Endothelial cell of hepatic sinusoid (primary cell): ENCODE results near the gene ZFP1.

Source experiments
- in situ Hi-C: cut with HindIII; loops from 2 replicates; pipeline ENCODE4 v1.10.0; 2017; ENCODE audit warnings: low sequenced_read_pairs

The ZFP1 gene

GRCh38 chr16:75143941-75144340 is 4.4 kb upstream of the ZFP1 start:
- in situ Hi-C loops: no loop called here

DNA sequence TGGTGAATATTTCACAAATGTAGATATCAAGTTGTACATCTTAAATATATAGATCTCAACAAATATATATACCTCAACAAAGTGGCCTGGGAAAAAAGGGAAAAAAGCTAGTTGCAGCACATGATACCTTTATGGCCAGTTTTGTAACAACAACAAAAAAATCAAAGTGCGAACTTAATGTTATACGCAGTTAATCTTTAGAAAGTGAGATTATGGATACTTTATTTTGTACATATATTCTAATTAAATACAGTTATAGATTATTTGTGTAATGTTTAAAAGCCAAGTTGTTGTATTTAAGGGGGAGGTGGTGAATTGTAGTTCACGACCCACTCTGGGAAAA is 385 bp upstream of the ZFP1 start:
- in situ Hi-C loops: no loop called here

- in situ Hi-C loops: no loop called here
These were observed 3.5 kb downstream of the ZFP1 start for GRCh38 chr16:75151798-75152197.

DNA sequence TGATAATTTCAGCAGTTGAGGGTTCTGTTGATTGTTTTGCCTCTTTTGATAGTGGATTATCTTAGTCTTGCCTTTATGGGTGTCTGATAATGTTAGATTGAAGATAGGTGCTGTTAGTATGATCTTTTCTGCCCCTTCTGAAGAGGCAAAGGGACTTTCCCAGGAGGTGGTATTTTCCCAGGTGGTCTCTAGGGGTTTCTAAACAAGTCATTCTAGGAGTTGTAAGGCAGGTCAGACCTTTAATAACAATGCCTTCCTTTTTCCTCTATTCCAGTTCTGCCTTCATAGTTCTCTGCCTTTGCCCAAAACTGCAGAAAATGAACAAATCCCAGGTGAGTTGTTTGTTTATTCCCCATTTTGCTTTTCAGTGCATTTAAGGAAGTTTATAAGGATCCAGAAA is 4.3 kb downstream of the ZFP1 start:
- in situ Hi-C loops: no loop called here

DNA sequence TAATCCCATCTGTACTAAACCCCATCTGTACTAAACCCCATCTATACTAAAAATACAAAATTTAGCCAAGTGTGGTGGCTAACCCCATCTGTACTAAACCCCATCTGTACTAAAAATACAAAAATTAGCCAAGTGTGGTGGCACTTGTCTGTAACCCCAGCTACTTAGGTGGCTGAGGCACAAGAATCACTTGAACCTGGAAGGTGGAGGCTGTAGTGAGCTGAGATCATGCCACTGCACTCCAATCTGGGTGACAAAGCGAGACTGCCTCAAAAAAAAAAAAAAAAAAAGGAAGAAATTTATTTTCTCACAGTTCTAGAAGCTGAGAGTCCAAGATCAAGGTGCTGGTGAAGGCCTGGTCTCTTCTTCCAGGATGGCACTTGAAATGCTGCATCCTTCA is 12.1 kb downstream of the ZFP1 start:
- in situ Hi-C loops: no loop called here

GRCh38 chr16:75169899-75170405 is 21.6 kb downstream of the ZFP1 start:
- in situ Hi-C loops: no loop called here

- in situ Hi-C loops: no loop called here
These were observed 24.3 kb downstream of the ZFP1 start for GRCh38 chr16:75172578-75172977.

DNA sequence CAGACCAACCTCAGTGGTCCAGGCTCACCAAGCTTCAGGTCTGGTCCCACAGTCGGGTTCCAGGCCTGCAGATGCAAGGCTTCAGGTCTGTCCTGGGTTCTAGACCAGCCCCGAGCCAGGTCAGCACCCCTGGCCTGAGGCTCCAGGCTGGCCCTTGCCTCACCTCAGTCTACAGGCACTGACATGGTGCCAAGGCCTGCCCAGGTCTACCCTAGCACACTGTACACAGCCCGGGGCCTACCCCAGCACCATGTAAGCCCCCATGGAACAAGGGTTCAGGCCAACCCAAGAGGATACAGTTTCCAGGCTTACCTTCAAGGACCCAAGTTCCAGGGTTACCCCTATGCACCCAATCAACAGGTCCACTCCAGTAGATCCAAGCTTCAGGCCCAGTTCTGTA is 26.8 kb downstream of the ZFP1 start:
- in situ Hi-C loops: no loop called here

GRCh38 chr16:75176926-75177325 is 28.6 kb downstream of the ZFP1 start:
- in situ Hi-C loops: no loop called here

- in situ Hi-C loops: no loop called here
These were observed 30.9 kb downstream of the ZFP1 start for GRCh38 chr16:75179208-75179607.

DNA sequence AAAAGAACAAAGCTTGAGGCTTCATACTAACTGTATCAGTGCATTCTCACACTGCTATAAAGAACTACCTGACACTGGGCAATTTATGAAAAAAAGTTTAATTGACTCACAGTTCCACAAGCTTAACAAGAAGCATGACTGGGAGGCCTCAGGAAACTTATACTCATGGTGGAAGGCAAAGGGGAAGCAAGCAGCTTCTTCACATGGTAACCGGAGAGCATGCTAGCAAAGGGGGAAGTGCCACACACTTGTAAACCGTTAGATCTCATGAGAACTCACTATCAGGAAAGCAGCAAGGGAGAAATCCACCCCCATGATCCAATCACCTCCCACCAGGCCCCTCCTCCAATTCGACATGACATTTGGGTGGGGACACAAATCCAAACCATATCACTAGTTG is 33.3 kb downstream of the ZFP1 start:
- in situ Hi-C loops: no loop called here

DNA sequence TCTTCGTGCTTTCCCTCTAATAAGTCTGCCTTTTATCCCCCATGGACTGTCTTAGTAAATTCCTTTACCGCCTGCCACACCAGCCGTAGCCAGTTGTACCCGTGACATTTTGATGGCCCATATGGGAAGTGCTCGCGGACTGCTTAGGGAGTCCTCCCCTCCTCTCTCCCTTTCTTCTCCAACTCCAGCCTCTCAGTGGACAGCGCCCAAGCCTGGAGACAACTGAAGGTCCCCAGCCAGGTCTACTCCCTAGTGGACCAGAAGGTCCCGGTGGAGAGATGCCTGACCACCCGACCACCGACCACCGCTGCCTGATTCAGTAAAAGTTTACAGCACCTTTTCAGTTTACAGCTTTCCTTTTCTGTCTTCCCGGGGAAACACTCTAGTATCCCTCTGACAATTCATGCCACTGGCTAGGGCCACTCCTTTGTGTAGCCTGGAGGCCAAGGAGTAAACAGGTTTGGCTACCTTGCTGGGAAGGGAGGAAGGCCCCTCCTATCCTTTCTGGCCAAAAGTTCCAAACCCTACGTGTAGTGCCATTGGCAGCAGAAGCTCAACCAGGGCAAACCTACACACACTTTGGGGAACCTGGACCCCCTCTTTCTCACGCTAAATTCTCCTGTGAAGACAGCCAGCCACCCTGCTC is 40.6 kb downstream of the ZFP1 start:
- in situ Hi-C loops: no loop called here

- in situ Hi-C loops: no loop called here
These were observed 41.4 kb downstream of the ZFP1 start for GRCh38 chr16:75189638-75190245.

DNA sequence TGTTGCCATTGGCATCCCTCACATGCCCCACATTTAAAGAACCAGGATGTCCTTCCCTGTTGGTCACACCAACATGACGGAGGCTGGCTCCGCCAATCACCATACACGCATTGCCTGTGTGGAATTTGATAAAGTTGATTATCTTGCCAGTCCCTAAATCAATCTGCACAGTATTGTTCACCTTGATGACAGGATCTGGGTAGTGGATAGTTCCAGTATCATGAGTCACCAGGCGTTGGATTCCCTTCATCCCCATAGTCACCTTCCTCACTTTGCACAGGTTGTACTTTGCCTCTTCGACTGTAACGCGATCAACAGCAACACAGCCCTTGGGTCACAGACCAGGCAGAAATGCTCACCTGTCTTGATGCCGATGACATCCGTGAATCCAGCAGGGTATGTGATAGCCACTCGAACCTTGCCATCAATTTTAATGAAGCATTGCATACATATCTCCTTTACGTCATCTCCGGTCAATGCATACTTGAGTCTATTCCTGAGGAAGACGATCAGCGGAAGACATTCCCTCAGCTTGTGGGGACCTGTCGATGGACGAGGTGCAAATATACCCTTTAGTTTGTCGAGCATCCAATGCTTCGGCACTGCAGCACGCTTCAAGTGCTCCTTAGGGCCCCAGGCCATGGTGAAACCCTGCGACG is 44.4 kb downstream of the ZFP1 start:
- in situ Hi-C loops: no loop called here

DNA sequence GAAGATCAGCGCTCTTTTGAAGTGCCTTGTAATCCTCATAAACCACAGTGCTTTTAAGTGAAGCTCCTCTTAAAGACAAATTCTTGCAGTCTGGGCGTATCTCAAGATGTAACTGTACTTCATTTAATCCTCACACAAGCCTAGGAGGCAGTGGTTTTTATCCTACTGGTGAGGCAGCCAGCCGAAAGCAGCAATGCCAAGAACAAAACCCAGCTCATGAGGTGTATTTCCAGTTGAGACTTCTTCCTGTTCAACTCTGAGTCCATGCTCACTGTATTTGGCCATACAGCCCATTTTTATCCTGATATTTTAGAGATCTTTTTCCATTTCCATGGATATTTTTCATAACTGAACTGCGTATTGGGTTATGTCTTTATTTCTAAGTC is 44.9 kb downstream of the ZFP1 start:
- in situ Hi-C loops: no loop called here

GRCh38 chr16:75193730-75194444 is 45.6 kb downstream of the ZFP1 start:
- in situ Hi-C loops: no loop called here

GRCh38 chr16:75195811-75196790 is 47.8 kb downstream of the ZFP1 start:
- in situ Hi-C loops: loop anchor here (5.0 kb wide), 1 partner anchor 41 kb away; no protein-coding TSS in a partner anchor

DNA sequence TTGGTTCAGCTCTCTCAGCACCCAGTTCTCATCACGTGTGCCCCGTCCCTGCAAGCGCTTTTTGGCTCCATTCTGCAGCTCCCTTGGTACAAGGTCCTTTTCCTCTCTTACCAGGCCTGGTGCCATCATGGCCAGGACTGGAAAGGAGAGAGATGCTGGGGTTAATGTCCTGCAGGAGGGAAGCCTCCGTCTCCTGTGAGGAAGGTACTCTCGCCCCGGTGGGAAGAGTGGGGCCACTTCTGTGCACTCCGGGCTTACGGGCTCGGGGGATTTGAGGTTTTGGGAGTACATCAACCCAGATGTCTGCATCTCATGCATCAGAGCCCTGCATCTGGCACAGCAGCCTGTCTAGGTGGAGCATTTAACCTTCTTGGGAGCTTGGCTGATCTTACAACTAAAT is 48.5 kb downstream of the ZFP1 start:
- in situ Hi-C loops: loop anchor here (5.0 kb wide), 1 partner anchor 40 kb away; no protein-coding TSS in a partner anchor

GRCh38 chr16:75197522-75198134 is 49.3 kb downstream of the ZFP1 start:
- in situ Hi-C loops: loop anchor here (5.0 kb wide), 1 partner anchor 40 kb away; no protein-coding TSS in a partner anchor

GRCh38 chr16:75198135-75198600 is 49.8 kb downstream of the ZFP1 start:
- in situ Hi-C loops: loop anchor here (5.0 kb wide), 1 partner anchor 39 kb away; no protein-coding TSS in a partner anchor
